OCI-LY7 (cell line): ENCODE data around the gene NR1H4. TPM values are rescaled to one million over a fixed set of nuclear protein-coding genes. Genes with fewer than 3 reads are reported as not detected.

Source experiments
- BruUV-seq: library from RNA; stranded (reverse); fragments of 400-500 nt; replicated peaks from 2 replicates; lab custom pipeline; 2021; lab: Mats Ljungman, UMichigan
- CTCF ChIA-PET: fragments of 300-600 bp; sonication (Branson Sonifier 250); formaldehyde crosslinking; loops from one replicate; lab custom pipeline; 2022; ENCODE audit warnings: antibody characterized with exemption; ENCODE audit not compliant: unreplicated experiment; lab: Charles Lee
- POLR2A ChIA-PET: fragments of 300-600 bp; sonication (Branson Sonifier 250); formaldehyde crosslinking; loops from one replicate; lab custom pipeline; 2022; ENCODE audit warnings: antibody characterized with exemption; lab: Charles Lee
- DNase-seq: peaks from one replicate; pipeline ENCODE4 v3.0.0-alpha.2; 2015; ENCODE audit warnings: low spot score
- H2AFZ ChIP-seq: fragments of 200-600 bp; sonication (generic), shearing (Covaris generic); 2 replicates; pipeline ENCODE4 v1.6.1; 2014; ENCODE audit warnings: mild to moderate bottlenecking, antibody characterized with exemption, low read length, moderate library complexity
- H3K27ac ChIP-seq: fragments of 200-600 bp; sonication (generic); 2 replicates; pipeline ENCODE4 v1.5.1; 2014; ENCODE audit warnings: mixed run types, low read depth, mild to moderate bottlenecking, moderate library complexity, low read length, inconsistent platforms; ENCODE audit not compliant: poor library complexity, severe bottlenecking
- H3K36me3 ChIP-seq: fragments of 200-600 bp; sonication (generic); 2 replicates; pipeline ENCODE4 v1.6.1; 2014; ENCODE audit warnings: mild to moderate bottlenecking, antibody characterized with exemption, low read length, moderate library complexity, mixed read lengths; ENCODE audit not compliant: insufficient read depth
- H3K4me1 ChIP-seq: fragments of 200-600 bp; sonication (generic); 2 replicates; pipeline ENCODE4 v1.5.1; 2014; ENCODE audit warnings: mild to moderate bottlenecking, low read length; ENCODE audit not compliant: insufficient read depth, poor library complexity, severe bottlenecking
- H3K4me2 ChIP-seq: fragments of 200-600 bp; sonication (generic); 2 replicates; pipeline ENCODE4 v1.6.1; 2014; ENCODE audit warnings: mild to moderate bottlenecking, low read length
- H3K4me3 ChIP-seq: fragments of 200-600 bp; sonication (generic); 2 replicates; pipeline ENCODE4 v1.5.1; 2014; ENCODE audit warnings: mild to moderate bottlenecking, low read depth, low read length; ENCODE audit not compliant: poor library complexity, severe bottlenecking
- H3K79me2 ChIP-seq: fragments of 200-600 bp; sonication (generic); 2 replicates; pipeline ENCODE4 v1.6.1; 2016; ENCODE audit warnings: low read depth, mild to moderate bottlenecking, low read length, moderate library complexity, mixed read lengths; ENCODE audit not compliant: insufficient read depth
- H3K9me2 ChIP-seq: fragments of 200-600 bp; sonication (generic); 2 replicates; pipeline ENCODE4 v1.6.1; 2016; ENCODE audit warnings: mild to moderate bottlenecking, low read length, mixed read lengths; ENCODE audit not compliant: insufficient read depth
- H3K9me3 ChIP-seq: fragments of 200-600 bp; sonication (generic); 2 replicates; pipeline ENCODE4 v1.6.1; 2014; ENCODE audit warnings: mild to moderate bottlenecking, mixed run types, low read length, mixed read lengths
- H4K20me1 ChIP-seq: fragments of 200-600 bp; sonication (generic); 2 replicates; pipeline ENCODE4 v1.6.1; 2014; ENCODE audit warnings: mild to moderate bottlenecking, antibody characterized with exemption, low read length, moderate library complexity, mixed read lengths; ENCODE audit not compliant: insufficient read depth
- EZH2phosphoT487 ChIP-seq: fragments of 200-600 bp; sonication (generic); IDR thresholded peaks from 2 replicates; pipeline ENCODE4 v1.6.1; 2018; ENCODE audit warnings: low read depth, borderline replicate concordance, mild to moderate bottlenecking, mixed run types, antibody characterized with exemption, low read length, moderate library complexity, mixed read lengths
- intact Hi-C: fragments of 100-400 bp; cut with micrococcal nuclease; formaldehyde crosslinking; loops from one replicate; pipeline ENCODE4 v1.10.0; 2022; ENCODE audit not compliant: unreplicated experiment
- total RNA-seq, 2 experiments: library from RNA; depleted of rRNA in 1 of 2; stranded (reverse); fragments of >200 nt in 1 of 2; shearing (Covaris generic) in 1 of 2; gene quantifications; 2 replicates each; pipeline ENCODE4 v1.2.3, GENCODE V29; 2014 to 2022
- TF ChIP-seq, protein P1 (sequence below): fragments of 200-600 bp; sonication (generic); conservative IDR thresholded peaks from 2 replicates; pipeline ENCODE4 v1.5.1; 2014; ENCODE audit warnings: mild to moderate bottlenecking, antibody characterized with exemption, low read length, moderate library complexity, mixed read lengths

Gene NR1H4
- total RNA-seq, 2 experiments from 2014 or later, result 7.1 TPM; not detected in 1

GRCh38 chr12:100455896-100456295, 17.8 kb upstream of the NR1H4 start:
- H3K4me1 ChIP-seq, result no peaks in the 10 kb centered on the region
- H3K79me2 ChIP-seq, result no peaks in the 10 kb centered on the region
- no peaks in the 10 kb centered on the region for H3K36me3 ChIP-seq
- H3K9me3 ChIP-seq, result no peaks in the 10 kb centered on the region
- CTCF ChIA-PET, result no interaction called here
- no peaks in the 10 kb centered on the region for H3K9me2 ChIP-seq
- H4K20me1 ChIP-seq, result no peaks in the 10 kb centered on the region
- intact Hi-C loops, result no loop called here
- DNase-seq, result no peak
- H2AFZ ChIP-seq, result no peak overlapping the region
- H3K4me2 ChIP-seq, result no peak overlapping the region
- H3K4me3 ChIP-seq, result no peak overlapping the region
- no peak overlapping the region for H3K27ac ChIP-seq
- BruUV-seq, result no TSS peak
- POLR2A ChIA-PET, result interaction anchor here (0.5 to 0.8 kb wide), 2 partner anchors 24 to 78 kb away, joined by 3 to 4 read pairs; no protein-coding TSS in a partner anchor
- TF ChIP-seq EZH2phosphoT487, result no peak
- TF ChIP-seq, protein P1, sequence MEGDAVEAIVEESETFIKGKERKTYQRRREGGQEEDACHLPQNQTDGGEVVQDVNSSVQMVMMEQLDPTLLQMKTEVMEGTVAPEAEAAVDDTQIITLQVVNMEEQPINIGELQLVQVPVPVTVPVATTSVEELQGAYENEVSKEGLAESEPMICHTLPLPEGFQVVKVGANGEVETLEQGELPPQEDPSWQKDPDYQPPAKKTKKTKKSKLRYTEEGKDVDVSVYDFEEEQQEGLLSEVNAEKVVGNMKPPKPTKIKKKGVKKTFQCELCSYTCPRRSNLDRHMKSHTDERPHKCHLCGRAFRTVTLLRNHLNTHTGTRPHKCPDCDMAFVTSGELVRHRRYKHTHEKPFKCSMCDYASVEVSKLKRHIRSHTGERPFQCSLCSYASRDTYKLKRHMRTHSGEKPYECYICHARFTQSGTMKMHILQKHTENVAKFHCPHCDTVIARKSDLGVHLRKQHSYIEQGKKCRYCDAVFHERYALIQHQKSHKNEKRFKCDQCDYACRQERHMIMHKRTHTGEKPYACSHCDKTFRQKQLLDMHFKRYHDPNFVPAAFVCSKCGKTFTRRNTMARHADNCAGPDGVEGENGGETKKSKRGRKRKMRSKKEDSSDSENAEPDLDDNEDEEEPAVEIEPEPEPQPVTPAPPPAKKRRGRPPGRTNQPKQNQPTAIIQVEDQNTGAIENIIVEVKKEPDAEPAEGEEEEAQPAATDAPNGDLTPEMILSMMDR, result no peak

- no peak for TF ChIP-seq EZH2phosphoT487
- TF ChIP-seq, protein P1, result no peak
- H3K27ac ChIP-seq, result no peak overlapping the region
- CTCF ChIA-PET, result no interaction called here
Measured at GRCh38 chr12:100458191-100458590, 15.5 kb upstream of the NR1H4 start.

DNA sequence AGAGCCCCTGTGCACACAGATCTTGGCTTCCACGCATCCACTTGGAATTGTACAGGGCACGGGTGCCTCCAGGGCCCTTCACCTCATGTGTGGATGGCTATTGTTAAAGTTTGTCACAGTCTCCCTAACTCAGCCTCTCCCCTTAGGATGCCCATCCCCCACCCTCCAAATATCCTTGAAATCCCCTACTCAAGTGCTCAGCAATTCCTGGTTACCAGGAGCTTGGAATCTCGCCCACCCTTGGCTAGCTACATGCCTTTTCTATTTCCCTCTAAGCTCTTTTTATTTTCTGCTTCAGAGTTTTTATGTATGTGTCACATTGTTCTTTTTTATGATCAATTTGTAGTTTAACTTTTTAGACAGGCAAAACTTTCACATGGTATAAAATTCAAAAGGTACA, 13.0 kb upstream of the NR1H4 start:
- no peak for TF ChIP-seq EZH2phosphoT487
- TF ChIP-seq, protein P1, result no peak
- Histone ChIP-seq H3K9me2 (no peaks in the 10 kb centered on the region), H2AFZ (no peak overlapping the region), H3K4me1 (no peaks in the 10 kb centered on the region), H3K9me3 (no peaks in the 10 kb centered on the region), H3K4me3 (no peak overlapping the region), H4K20me1 (no peaks in the 10 kb centered on the region), H3K36me3 (no peaks in the 10 kb centered on the region), H3K27ac (no peak overlapping the region), H3K79me2 (no peaks in the 10 kb centered on the region), H3K4me2 (no peak overlapping the region)
- BruUV-seq, result no TSS peak
- DNase-seq, result no peak
- CTCF ChIA-PET, result no interaction called here
- POLR2A ChIA-PET, result no interaction called here
- intact Hi-C loops, result no loop called here

More at GRCh38 chr12:100458191-100458590, 15.5 kb upstream of the NR1H4 start:
- POLR2A ChIA-PET, result interaction anchor here (0.6 kb wide), 1 partner anchor 155 kb away, joined by 3 read pairs; no protein-coding TSS in a partner anchor
- H4K20me1 ChIP-seq, result no peaks in the 10 kb centered on the region
- no peak overlapping the region for H3K4me3 ChIP-seq
- no peaks in the 10 kb centered on the region for H3K9me3 ChIP-seq
- BruUV-seq, result no TSS peak
- intact Hi-C loops, result no loop called here
- H3K36me3 ChIP-seq, result no peaks in the 10 kb centered on the region
- H3K9me2 ChIP-seq, result no peaks in the 10 kb centered on the region
- no peak overlapping the region for H2AFZ ChIP-seq
- H3K4me2 ChIP-seq, result no peak overlapping the region
- H3K79me2 ChIP-seq, result no peaks in the 10 kb centered on the region
- DNase-seq, result no peak
- no peaks in the 10 kb centered on the region for H3K4me1 ChIP-seq
